DMS153 treated with DMSO at 0.1 percent for 48 hours (cell line): ENCODE measurements around the gene LAMP2.

ENCODE experiments used
- DNase-seq: peaks from one replicate; lab custom pipeline; 2025; ENCODE audit not compliant: unreplicated experiment; lab: John Stamatoyannopoulos, UW

The LAMP2 gene

DNA sequence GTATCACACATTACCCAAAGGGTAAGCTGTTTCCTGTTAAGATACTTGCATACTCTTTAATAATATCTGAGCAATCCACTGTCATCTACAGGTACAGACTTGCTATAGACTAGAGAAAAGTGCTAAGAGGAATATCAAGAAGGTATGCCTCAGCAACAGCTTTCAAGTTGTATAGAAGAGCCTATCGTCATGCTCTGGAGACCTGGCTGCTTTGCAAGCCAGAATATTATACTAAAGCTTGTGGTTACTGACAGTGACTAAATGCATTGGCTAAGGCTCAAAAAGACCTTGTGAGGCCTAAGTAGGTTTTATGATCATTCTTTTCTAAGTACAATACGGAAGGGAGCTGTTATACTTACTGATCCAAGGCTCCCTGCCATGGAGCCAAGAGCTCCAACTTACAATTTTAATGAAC is 11.3 kb downstream of the LAMP2 start:
- DNase-seq, result no peak

DNA sequence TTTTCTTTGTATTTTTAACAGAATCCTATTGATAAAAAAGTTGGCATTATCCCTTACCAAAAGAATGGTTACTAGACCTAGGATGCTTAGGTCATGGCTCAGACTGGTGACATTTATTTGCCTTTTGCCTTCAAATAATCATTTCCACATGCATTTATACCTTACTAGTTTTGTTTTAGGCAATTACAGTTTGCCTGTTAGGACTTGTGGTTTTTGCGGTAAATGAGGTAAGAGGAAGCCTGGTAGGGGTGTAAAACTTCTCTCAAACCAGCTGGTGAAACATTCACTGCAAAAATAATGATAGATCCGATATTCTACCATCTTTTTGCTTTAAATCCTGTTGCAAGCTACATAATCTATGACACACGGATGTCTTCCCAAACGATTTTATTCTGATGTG is 12.1 kb downstream of the LAMP2 start:
- DNase-seq, result no peak

DNA sequence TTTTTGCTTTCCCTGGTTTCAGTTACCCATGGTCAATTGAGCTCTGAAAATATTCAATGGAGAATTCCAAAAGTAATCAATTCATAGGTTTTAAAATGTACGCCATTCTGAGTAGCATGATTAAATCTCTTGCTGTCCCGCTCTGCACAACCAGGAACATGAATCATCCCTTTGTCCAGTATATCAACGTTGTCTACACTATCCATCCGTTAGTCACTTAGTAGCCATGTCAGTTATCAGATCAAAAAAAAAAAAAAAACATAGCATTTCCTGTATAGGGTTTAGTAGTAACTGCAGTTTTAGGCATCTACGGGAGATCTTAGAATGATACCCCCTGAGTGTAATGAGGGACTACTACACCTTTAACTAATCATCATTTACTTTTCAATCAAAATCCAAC is 15.1 kb downstream of the LAMP2 start:
- no peak for DNase-seq

DNA sequence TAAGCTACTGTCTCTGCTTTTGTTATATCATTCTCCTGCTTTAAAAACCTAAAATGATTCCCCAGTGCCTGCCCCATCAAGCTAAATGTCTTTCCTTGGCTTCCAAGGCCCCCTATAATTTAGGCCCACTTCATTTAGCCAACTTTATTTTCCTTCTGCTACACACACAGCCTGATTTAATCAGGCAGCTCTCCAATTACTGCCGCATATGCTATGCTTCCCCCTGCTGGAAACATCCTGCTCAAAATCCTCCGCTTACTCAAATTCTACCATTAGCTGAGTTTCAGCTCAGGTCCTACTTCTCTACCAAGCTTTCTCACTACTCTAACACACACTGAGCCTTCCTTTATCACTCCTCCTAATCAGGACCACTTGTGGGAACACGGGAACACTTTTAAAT is 17.0 kb downstream of the LAMP2 start:
- peak; percentile 11 for DNase-seq

DNA sequence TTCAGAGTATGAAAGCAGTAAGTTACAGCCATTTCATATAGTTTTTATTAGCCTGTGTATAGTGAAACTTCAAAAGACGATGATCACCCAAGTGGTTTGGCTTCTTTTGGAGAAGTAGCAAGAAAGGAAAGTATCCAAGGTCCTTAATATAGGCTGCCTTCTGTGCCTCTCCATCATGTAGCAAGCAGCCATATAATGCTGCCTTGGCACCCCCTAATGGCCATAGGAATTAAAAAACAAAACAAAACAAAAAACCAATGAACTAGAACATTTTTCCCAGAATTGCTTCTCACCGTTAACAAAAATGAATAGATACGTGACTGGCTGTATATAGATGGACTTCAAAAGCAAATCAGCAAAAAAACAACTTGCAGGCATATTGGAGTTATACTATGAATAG is 18.9 kb downstream of the LAMP2 start:
- DNase-seq, result no peak

DNA sequence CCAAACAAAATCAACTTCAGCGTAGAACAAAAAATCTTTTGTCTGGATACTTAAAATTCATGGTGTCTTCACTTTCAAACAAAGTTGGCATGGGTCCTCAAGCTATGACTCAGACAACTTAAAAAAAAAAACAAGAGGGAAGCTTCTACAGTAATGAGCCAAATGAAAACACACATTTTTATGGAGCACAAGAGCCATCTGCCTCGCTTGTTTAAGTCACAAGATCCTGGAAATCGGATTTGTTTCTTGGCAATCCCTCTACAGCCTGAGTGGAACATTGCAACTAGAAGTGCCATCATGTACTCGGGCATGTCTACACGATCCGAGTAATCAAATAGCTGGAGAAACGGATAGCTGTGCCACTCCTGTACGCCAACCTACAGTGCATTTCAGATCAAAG is 22.6 kb downstream of the LAMP2 start:
- no peak for DNase-seq

DNA sequence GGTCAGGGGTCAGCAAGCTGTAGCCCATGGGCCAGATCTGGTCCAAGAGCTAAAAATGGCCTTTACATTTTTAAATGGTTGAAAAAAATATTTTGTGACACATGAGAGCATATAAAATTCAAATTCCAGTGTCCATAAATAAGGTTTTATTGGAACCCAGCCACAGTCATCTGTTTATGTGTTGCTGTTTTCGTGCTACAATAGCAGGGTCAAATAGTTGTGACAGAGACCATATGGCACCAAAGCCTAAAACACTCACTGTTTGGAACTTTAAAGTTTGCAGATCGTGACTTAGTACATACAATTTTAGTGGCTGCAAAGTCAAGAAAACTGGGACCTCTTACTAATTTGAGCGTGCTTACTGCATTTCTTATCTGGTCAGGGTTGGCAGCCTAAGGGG is 29.2 kb downstream of the LAMP2 start:
- no peak for DNase-seq

DNA sequence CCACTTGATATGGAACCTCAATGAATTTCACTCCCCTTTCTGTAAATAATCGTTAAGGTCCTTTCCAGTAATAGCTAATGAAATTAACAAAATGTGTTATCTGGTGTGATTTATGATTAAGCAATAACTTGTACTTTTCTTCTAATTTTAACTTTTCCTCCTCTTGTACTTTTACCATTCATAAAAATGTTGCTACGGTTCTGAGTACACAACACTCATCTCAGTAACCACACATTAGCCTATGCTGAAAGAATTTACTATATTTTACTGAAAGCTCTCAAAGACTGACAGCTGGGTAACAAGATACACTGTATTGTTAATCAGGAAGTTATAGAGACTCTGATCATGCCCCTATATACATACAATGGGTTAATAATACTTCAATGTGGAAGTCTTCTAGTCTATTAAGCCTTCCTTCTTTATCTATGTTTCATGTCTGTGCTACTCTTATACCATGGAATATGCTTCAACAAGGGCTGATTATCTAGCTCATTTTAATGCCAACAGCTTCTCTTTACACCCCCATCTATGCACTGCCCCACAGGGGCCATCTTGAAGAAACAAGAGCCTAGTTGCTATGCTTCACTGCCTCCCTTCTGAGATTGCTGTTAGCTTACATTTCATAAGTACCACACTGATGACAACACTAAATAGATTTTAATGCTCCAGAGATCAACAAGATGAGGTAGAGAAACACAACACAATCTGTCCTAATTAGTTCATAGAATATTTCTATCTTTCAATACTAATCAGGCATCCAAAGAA is 39.1 kb downstream of the LAMP2 start:
- no peak for DNase-seq

DNA sequence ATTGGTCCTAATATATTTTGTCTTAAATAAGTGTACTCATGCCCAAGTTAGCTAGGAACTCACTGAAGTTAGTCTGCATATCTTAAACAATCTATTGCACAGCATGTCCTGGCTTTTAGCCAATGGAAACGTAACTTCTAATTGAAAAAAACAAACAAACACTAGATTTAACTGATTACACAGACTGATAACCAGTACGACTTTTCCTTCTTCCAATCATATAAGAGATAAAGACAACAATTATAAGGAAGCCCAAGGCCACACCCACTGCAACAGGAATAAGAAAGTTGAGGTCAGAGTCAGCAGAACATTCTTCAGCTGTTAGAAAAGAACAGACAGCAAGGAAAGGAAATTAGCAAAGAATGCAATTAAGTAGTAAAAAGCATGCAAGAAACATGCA is 40.8 kb downstream of the LAMP2 start:
- DNase-seq, result no peak

DNA sequence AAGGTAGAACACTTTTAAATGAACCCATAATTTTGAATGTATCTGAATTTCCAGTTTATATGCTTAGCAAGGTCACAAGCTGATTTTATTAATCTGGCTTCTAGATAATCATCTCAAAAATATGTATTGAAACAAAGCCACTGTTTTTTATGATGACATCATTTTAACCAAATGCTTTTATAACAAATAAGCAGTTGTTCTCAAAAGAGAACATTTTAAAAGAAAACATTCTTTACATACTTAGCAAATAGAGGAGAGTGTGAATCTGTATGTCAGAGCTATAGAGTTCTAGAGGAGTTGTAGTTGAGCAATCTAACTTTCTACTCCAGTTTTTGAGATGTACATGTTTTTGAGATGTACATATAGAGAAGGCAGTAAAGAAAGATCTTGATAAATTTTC is 42.5 kb downstream of the LAMP2 start:
- no peak for DNase-seq

DNA sequence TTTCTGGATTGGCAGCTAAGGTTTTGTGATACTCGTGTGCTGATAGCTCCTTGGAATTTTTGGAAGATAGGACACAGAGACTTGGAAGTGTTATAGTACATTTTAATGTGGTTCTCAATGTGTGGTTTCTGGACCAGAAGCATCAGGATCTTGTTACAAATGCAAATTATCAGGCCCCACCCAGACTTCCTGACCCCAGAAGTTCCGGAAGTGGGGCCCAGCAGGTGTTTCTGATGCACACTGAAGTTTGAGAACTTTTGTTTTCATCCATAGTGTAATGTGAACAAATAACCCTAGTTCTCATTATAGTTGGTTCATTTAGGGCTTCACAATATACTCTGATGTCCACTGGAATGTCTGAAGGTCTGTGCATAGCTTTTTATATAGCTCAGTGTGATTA is 49.6 kb downstream of the LAMP2 start:
- no peak for DNase-seq

DNA sequence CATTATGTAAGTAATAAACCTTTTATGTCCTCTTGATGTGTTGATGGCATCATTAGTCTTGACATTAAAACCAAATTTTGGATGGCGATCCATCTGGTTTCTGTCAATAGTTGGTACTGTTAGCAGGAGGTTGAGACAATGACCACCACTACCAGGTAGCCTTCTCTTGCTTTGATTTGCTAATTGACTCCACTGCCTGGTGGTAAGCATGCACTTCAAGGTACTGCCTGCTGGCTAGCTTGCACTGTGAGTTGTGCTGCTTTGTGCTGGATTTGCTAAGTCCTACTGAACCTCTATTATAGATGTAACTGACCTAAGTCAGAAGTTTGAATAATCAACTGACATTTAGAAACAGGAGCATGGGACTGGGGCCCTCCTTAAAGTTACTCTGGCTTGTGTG is 60.9 kb downstream of the LAMP2 start:
- no peak for DNase-seq

DNA sequence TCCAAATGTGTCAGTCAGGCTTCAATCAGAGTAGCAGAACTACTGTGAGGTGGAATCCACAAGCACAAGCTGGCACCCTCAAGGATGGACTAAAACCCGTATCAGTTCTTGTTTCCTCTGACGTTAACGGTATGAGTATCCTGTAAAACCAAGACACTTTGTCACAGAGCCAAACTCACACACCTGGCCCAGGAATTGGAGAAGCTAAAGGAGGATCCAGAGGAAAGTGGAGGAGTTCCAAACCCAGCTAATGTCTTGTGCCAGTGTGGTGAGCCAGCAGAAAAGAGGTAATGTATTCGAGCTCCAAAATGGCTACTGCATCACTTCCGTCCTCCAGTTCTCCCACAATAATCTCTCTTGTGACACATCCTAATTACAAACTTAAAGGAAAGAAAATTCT is 62.5 kb downstream of the LAMP2 start:
- no peak for DNase-seq

DNA sequence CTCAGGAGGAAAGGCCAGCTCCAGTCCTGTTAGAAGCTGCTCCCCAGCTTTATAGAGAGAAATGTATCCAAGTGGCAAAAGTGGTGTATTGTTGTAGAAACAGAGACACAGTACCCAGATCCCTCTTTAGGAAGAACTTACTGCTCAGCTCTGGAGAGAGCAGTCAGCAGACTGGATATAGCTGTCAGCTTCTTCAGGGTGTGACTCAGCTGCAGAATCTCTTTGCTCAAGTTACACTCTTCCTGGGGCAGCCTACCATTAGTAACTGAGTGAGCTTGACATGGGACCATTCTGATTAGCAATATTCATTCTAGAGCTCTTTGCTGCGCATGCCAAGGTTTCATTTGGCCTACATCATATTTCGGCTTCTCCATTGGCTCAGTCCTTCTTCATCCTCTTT is 66.7 kb downstream of the LAMP2 start:
- DNase-seq, result no peak

DNA sequence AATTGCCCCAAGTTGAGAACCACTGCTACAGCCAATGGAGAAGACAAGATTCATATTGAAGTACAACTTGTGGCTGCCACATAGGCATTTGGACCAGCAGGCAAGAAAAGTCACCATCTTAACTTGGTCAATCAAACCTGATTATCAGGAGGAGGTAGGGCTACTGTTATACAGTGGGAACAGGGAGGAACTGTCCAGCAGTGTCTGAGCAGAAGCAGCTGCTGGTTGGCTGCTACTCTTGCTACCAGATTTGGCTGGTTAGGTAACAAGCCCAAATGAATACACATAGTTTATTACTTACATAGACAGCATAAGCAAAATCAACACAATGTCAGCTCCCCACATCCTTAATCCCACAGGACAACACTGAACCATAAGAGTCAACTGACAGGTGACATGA is 67.8 kb downstream of the LAMP2 start:
- no peak for DNase-seq

DNA sequence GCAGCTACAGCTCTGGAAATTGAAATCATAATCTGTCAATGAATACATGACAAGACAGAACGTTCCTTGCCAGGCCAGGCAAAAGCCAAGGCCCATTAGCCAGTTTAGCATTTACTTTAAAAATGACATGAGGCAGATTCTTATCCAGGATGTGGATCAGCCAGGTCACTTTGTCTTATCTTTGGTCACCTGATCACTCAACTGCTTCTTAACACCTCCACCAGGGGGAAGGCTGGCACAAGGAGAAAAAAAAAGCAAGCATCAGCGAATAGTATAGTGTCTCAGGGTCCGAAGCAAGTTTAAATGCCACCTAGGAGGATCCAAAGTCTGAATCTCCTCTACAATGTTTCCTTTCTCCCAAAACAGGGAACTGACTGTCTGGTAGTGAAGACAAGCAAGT is 88.4 kb downstream of the LAMP2 start:
- DNase-seq, result peak; percentile 3

DNA sequence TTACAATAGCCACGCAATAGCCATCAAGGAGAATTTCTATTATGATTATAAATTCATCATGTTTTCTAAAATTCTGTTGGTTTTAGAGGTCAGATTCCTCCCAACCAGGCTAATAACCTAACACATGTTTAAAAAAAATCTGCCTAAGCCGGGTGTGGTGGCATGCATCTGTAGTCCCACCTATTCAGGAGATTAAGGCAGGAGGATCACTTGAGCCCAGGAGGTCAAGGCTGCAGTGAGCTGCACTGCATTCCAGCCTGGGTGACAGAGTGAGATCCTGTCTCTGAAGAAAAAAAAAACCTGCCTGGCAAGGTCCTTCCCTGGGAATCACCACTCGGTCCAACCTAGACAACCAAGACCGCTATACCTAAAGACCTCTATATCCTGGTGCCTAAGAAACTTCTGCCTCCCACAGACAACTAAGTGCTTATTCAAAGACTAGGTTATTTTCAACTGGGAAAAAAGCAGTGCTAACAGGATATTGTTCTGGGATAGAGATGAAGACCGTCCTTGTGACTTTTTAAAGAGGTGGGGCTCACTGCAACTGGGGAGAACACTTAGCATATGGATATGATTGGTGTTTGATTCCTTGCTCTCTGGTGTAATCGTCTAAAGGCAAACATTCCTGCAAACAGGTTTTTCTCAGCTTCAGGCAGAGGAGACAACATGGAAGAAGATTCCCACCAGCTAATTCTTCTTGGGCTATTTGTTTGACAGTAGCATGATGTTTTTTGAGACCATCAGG is 89.0 kb downstream of the LAMP2 start:
- no peak for DNase-seq

DNA sequence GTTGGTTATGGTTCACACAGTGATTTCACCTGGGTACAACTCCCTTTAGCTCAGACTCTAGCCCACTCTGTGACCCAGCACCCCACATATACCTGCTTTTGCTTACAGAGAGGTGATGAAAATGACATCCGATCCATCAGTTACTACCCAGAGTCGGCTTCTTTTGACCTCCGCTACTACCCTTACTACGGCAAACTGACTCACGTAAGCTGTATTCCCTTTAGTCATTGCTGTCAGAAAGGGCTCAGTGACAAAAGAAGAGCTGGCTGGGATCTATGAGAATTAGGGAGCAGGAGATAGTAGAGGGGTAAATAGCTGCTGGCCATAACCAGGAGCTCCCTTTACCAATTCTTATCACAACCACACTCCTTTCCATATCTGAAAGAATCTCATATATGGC is 90.5 kb downstream of the LAMP2 start:
- DNase-seq, result no peak
